ENCODE measurements around the gene CIC.
"Not testable (repeated sequence)": the region's sequence is repeated elsewhere in the genome, so short reads cannot be mapped to it uniquely, and the experiment has no call there.

The CIC gene

GRCh38 chr19:42339922-42340321 lies 70.9 kb downstream of the CIC start:
- H3K27me3 Mint-ChIP-seq; H3K4me3 Mint-ChIP-seq; H3K27ac Mint-ChIP-seq; H3K9me3 Mint-ChIP-seq; DNase-seq; H3K4me1 Mint-ChIP-seq (ENCODE audit: low read depth): not testable (repeated sequence)
- H3K36me3 Mint-ChIP-seq (ENCODE audit: low read depth), result peaks cover 15% of the 10 kb centered on the region

- no peak for DNase-seq
- Mint-ChIP-seq H3K27ac (no peak overlapping the region), H3K27me3 (no peaks in the 10 kb centered on the region), H3K4me1 (ENCODE audit: low read depth) (peaks cover 2% of the 10 kb centered on the region), H3K4me3 (no peak overlapping the region), H3K9me3 (no peaks in the 10 kb centered on the region), H3K36me3 (ENCODE audit: low read depth) (peaks cover 14% of the 10 kb centered on the region)
Observed at GRCh38 chr19:42343344-42344110, 74.5 kb downstream of the CIC start.

DNA sequence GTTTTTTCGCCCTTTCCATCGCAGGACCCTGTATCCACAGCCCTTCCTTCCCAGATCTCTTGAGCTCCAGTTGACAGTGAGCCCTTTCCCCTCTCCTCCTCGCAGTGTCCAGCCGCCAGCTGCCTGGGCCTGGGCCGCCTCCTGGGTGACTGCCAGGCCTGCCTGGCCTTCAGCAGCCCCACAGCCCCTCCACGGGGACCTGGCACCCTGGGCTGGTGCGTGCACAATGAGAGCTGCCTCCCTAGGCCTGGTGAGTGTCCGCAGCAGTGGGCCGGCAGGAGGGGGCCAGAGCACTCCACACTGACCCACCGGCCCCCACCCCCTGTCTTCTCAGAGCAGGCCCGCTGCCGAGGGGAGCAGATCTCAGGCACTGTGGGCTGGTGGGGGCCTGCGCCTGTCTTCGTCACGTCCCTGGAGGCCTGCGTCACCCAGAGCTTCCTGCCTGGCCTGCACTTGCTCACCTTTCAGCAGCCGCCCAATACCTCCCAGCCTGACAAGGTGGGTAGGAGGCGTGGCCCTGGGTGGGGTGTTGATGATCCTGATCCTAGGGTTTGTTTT lies 75.4 kb downstream of the CIC start:
- Mint-ChIP-seq H3K9me3 (no peaks in the 10 kb centered on the region), H3K36me3 (ENCODE audit: low read depth) (peaks cover 14% of the 10 kb centered on the region), H3K4me1 (ENCODE audit: low read depth) (peaks cover under 1% of the 10 kb centered on the region), H3K27me3 (no peaks in the 10 kb centered on the region), H3K4me3 (no peak overlapping the region), H3K27ac (no peak overlapping the region)
- DNase-seq, result no peak

All from activated T-cell treated with anti-CD3 and anti-CD28 coated beads, Interleukin-2, amount 50 U/mL, for 24 hours (primary cell).